ENCODE results near the gene RASAL2. TPM values are rescaled to one million over a fixed set of nuclear protein-coding genes. Genes with fewer than 3 reads are reported as not detected.
A peak's percentile ranks its signal among the peaks of the same experiment; 100 is the strongest.

Gene RASAL2
- total RNA-seq, result 0.84 TPM

GRCh38 chr1:178093951-178094738, at the start of gene RASAL2:
Gene RASAL2 (plus strand): TSS chr1:178094104. CDS start chr1:178094493, 389 bp downstream.
- peaks cover 20% of the 10 kb centered on the region for H3K4me1 ChIP-seq (ENCODE audit: insufficient read depth, low read length)
- peaks cover 37% of the 10 kb centered on the region for H3K27me3 ChIP-seq (ENCODE audit: insufficient read depth, low read length)
- H3K4me3 ChIP-seq (ENCODE audit: low read length), result peak within 1 kb of the TSS; percentile 42
- H3K9me3 ChIP-seq (ENCODE audit: low read depth, low read length), result no peaks in the 10 kb centered on the region

GRCh38 chr1:178046591-178047270, 47.2 kb upstream of the RASAL2 start:
- Histone ChIP-seq H3K4me3 (ENCODE audit: low read length) (no peak overlapping the region), H3K4me1 (ENCODE audit: insufficient read depth, low read length) (no peaks in the 10 kb centered on the region), H3K27me3 (ENCODE audit: insufficient read depth, low read length) (no peaks in the 10 kb centered on the region), H3K9me3 (ENCODE audit: low read depth, low read length) (no peaks in the 10 kb centered on the region)

GRCh38 chr1:178047403-178048093, 46.4 kb upstream of the RASAL2 start:
- no peak overlapping the region for H3K4me3 ChIP-seq (ENCODE audit: low read length)
- no peaks in the 10 kb centered on the region for H3K9me3 ChIP-seq (ENCODE audit: low read depth, low read length)
- no peaks in the 10 kb centered on the region for H3K27me3 ChIP-seq (ENCODE audit: insufficient read depth, low read length)
- no peaks in the 10 kb centered on the region for H3K4me1 ChIP-seq (ENCODE audit: insufficient read depth, low read length)

- no peaks in the 10 kb centered on the region for H3K9me3 ChIP-seq (ENCODE audit: low read depth, low read length)
- no peaks in the 10 kb centered on the region for H3K4me1 ChIP-seq (ENCODE audit: insufficient read depth, low read length)
- H3K4me3 ChIP-seq (ENCODE audit: low read length), result no peak overlapping the region
- no peaks in the 10 kb centered on the region for H3K27me3 ChIP-seq (ENCODE audit: insufficient read depth, low read length)
Measured at GRCh38 chr1:178048426-178048825, 45.5 kb upstream of the RASAL2 start.

GRCh38 chr1:178048883-178049282, 45.0 kb upstream of the RASAL2 start:
- Histone ChIP-seq H3K27me3 (ENCODE audit: insufficient read depth, low read length) (no peaks in the 10 kb centered on the region), H3K4me3 (ENCODE audit: low read length) (no peak overlapping the region), H3K9me3 (ENCODE audit: low read depth, low read length) (no peaks in the 10 kb centered on the region), H3K4me1 (ENCODE audit: insufficient read depth, low read length) (no peaks in the 10 kb centered on the region)

GRCh38 chr1:178050084-178050483, 43.8 kb upstream of the RASAL2 start:
- no peaks in the 10 kb centered on the region for H3K27me3 ChIP-seq (ENCODE audit: insufficient read depth, low read length)
- peaks cover 3% of the 10 kb centered on the region for H3K4me1 ChIP-seq (ENCODE audit: insufficient read depth, low read length)
- H3K4me3 ChIP-seq (ENCODE audit: low read length), result no peak overlapping the region
- no peaks in the 10 kb centered on the region for H3K9me3 ChIP-seq (ENCODE audit: low read depth, low read length)

- Histone ChIP-seq H3K9me3 (ENCODE audit: low read depth, low read length) (no peaks in the 10 kb centered on the region), H3K4me1 (ENCODE audit: insufficient read depth, low read length) (peaks cover 7% of the 10 kb centered on the region), H3K4me3 (ENCODE audit: low read length) (no peak overlapping the region), H3K27me3 (ENCODE audit: insufficient read depth, low read length) (no peaks in the 10 kb centered on the region)
Measured at GRCh38 chr1:178051071-178051470, 42.8 kb upstream of the RASAL2 start.

GRCh38 chr1:178052650-178053461, 41.0 kb upstream of the RASAL2 start:
- peaks cover 17% of the 10 kb centered on the region for H3K4me1 ChIP-seq (ENCODE audit: insufficient read depth, low read length)
- H3K9me3 ChIP-seq (ENCODE audit: low read depth, low read length), result no peaks in the 10 kb centered on the region
- H3K27me3 ChIP-seq (ENCODE audit: insufficient read depth, low read length), result no peaks in the 10 kb centered on the region
- no peak overlapping the region for H3K4me3 ChIP-seq (ENCODE audit: low read length)

GRCh38 chr1:178055093-178055492, 38.8 kb upstream of the RASAL2 start:
- Histone ChIP-seq H3K9me3 (ENCODE audit: low read depth, low read length) (no peaks in the 10 kb centered on the region), H3K27me3 (ENCODE audit: insufficient read depth, low read length) (no peaks in the 10 kb centered on the region)

GRCh38 chr1:178055779-178056471, 38.0 kb upstream of the RASAL2 start:
- no peaks in the 10 kb centered on the region for H3K27me3 ChIP-seq (ENCODE audit: insufficient read depth, low read length)
- H3K9me3 ChIP-seq (ENCODE audit: low read depth, low read length), result no peaks in the 10 kb centered on the region
- H3K4me1 ChIP-seq (ENCODE audit: insufficient read depth, low read length), result peaks cover 17% of the 10 kb centered on the region
- H3K4me3 ChIP-seq (ENCODE audit: low read length), result no peak overlapping the region

More at GRCh38 chr1:178055093-178055492, 38.8 kb upstream of the RASAL2 start:
- Histone ChIP-seq H3K4me1 (ENCODE audit: insufficient read depth, low read length) (peaks cover 17% of the 10 kb centered on the region), H3K4me3 (ENCODE audit: low read length) (no peak overlapping the region)

- Histone ChIP-seq H3K4me3 (ENCODE audit: low read length) (no peak overlapping the region), H3K4me1 (ENCODE audit: insufficient read depth, low read length) (peaks cover 17% of the 10 kb centered on the region), H3K9me3 (ENCODE audit: low read depth, low read length) (no peaks in the 10 kb centered on the region), H3K27me3 (ENCODE audit: insufficient read depth, low read length) (no peaks in the 10 kb centered on the region)
Measured at GRCh38 chr1:178057141-178057765, 36.7 kb upstream of the RASAL2 start.

GRCh38 chr1:178057912-178058534, 35.9 kb upstream of the RASAL2 start:
- Histone ChIP-seq H3K27me3 (ENCODE audit: insufficient read depth, low read length) (no peaks in the 10 kb centered on the region), H3K4me3 (ENCODE audit: low read length) (no peak overlapping the region), H3K4me1 (ENCODE audit: insufficient read depth, low read length) (peaks cover 17% of the 10 kb centered on the region), H3K9me3 (ENCODE audit: low read depth, low read length) (no peaks in the 10 kb centered on the region)

GRCh38 chr1:178060789-178061556, 32.9 kb upstream of the RASAL2 start:
- no peak overlapping the region for H3K4me3 ChIP-seq (ENCODE audit: low read length)
- H3K9me3 ChIP-seq (ENCODE audit: low read depth, low read length), result no peaks in the 10 kb centered on the region
- H3K4me1 ChIP-seq (ENCODE audit: insufficient read depth, low read length), result peaks cover 10% of the 10 kb centered on the region
- no peaks in the 10 kb centered on the region for H3K27me3 ChIP-seq (ENCODE audit: insufficient read depth, low read length)
